PC-9 (cell line): ENCODE measurements around the gene CDC123. TPM values are rescaled to one million over a fixed set of nuclear protein-coding genes. Genes with fewer than 3 reads are reported as not detected.

Experiments
- BruUV-seq: library from RNA; stranded (reverse); fragments of 400-500 nt; replicated peaks from 2 replicates; lab custom pipeline; 2021; lab: Mats Ljungman, UMichigan
- CTCF ChIA-PET: fragments of 300-600 bp; sonication (Branson Sonifier 250); formaldehyde crosslinking; loops from one replicate; lab custom pipeline; 2022; ENCODE audit warnings: antibody characterized with exemption; lab: Charles Lee
- POLR2A ChIA-PET: fragments of 300-600 bp; sonication (Branson Sonifier 250); formaldehyde crosslinking; loops from one replicate; lab custom pipeline; 2022; ENCODE audit warnings: antibody characterized with exemption; ENCODE audit not compliant: unreplicated experiment; lab: Charles Lee
- DNase-seq, 2 experiments: peaks; one replicate each; pipeline versions ENCODE4 v3.0.0 to v3.0.0-alpha.2; 2015 to 2022; ENCODE audit warnings: mixed read lengths in 1 of 2
- H2AFZ ChIP-seq: fragments of 200-600 bp; sonication (generic); 2 replicates; pipeline ENCODE4 v1.8.1; 2017; ENCODE audit warnings: antibody characterized with exemption
- H3F3A ChIP-seq: fragments of 200-600 bp; sonication (generic); 2 replicates; pipeline ENCODE4 v1.8.1; 2017; ENCODE audit warnings: antibody characterized with exemption, mild to moderate bottlenecking, low read depth; ENCODE audit not compliant: insufficient read depth
- H3K27ac ChIP-seq: fragments of 200-600 bp; sonication (generic); 2 replicates; pipeline ENCODE4 v1.6.1; 2016; ENCODE audit warnings: mixed run types
- H3K27me3 ChIP-seq: fragments of 200-600 bp; sonication (generic); 2 replicates; pipeline ENCODE4 v1.6.1; 2016; ENCODE audit warnings: low read depth, mixed run types; ENCODE audit not compliant: insufficient read depth
- H3K36me3 ChIP-seq: fragments of 200-600 bp; sonication (generic); 2 replicates; pipeline ENCODE4 v1.6.1; 2016; ENCODE audit warnings: low read depth, mixed run types
- H3K4me1 ChIP-seq: fragments of 200-600 bp; sonication (generic); replicated peaks from 2 replicates; pipeline ENCODE4 v1.6.1; 2016; ENCODE audit warnings: mixed run types; ENCODE audit not compliant: insufficient read depth
- H3K4me2 ChIP-seq: fragments of 200-600 bp; sonication (generic); 2 replicates; pipeline ENCODE4 v1.6.1; 2017; ENCODE audit warnings: mixed run types
- H3K4me3 ChIP-seq: fragments of 200-600 bp; sonication (generic); 2 replicates; pipeline ENCODE4 v1.6.1; 2016; ENCODE audit warnings: mixed run types
- H3K79me2 ChIP-seq: fragments of 200-600 bp; sonication (generic); 2 replicates; pipeline ENCODE4 v1.6.1; 2017; ENCODE audit warnings: low read depth, mixed run types
- H3K9me2 ChIP-seq: fragments of 200-600 bp; sonication (generic); 2 replicates; pipeline ENCODE4 v1.8.1; 2017; ENCODE audit warnings: mild to moderate bottlenecking; ENCODE audit not compliant: insufficient read depth
- H3K9me3 ChIP-seq: fragments of 200-600 bp; sonication (generic); 2 replicates; pipeline ENCODE4 v1.8.1; 2016; ENCODE audit warnings: low read depth; ENCODE audit not compliant: insufficient read depth
- H4K20me1 ChIP-seq: fragments of 200-600 bp; sonication (generic); 2 replicates; pipeline ENCODE4 v1.8.1; 2017; ENCODE audit not compliant: insufficient read depth
- CTCF ChIP-seq: fragments of 200-600 bp; sonication (generic); conservative IDR thresholded peaks from 2 replicates; pipeline ENCODE4 v1.6.1; 2017; ENCODE audit warnings: mixed run types, antibody characterized with exemption, mild to moderate bottlenecking, moderate library complexity
- EZH2 ChIP-seq: fragments of 200-600 bp; sonication (generic); IDR thresholded peaks from 2 replicates; pipeline ENCODE4 v1.8.0; 2017; ENCODE audit warnings: antibody characterized with exemption, low read depth
- intact Hi-C: fragments of 100-400 bp; cut with micrococcal nuclease; formaldehyde crosslinking; loops from one replicate; pipeline ENCODE4 v1.10.0; 2022; ENCODE audit not compliant: unreplicated experiment
- total RNA-seq: library from RNA; stranded (reverse); gene quantifications from 2 replicates; pipeline ENCODE4 v1.2.3, GENCODE V29; 2021

Gene CDC123
- total RNA-seq, 1 experiment from 2014 or later = 86.0 TPM

- Histone ChIP-seq H3K27me3 (no peaks in the 10 kb centered on the region), H3K27ac (no peak overlapping the region), H2AFZ (no peak overlapping the region), H3K9me2 (no peaks in the 10 kb centered on the region), H3K4me3 (no peak overlapping the region), H3K4me1 (no peaks in the 10 kb centered on the region), H4K20me1 (no peaks in the 10 kb centered on the region), H3K79me2 (no peaks in the 10 kb centered on the region), H3K4me2 (no peak overlapping the region), H3K9me3 (no peaks in the 10 kb centered on the region), H3F3A (no peaks in the 10 kb centered on the region), H3K36me3 (no peaks in the 10 kb centered on the region)
- no TSS peak for BruUV-seq
- ChIA-PET POLR2A (interaction anchor here (0.6 kb wide), 1 partner anchor 469 kb away, joined by 3 read pairs; no protein-coding TSS in a partner anchor), CTCF (no interaction called here)
- DNase-seq = no peak
- no peak for TF ChIP-seq EZH2
- intact Hi-C loops = no loop called here
Observed at GRCh38 chr10:12179606-12180170, 16.3 kb upstream of the CDC123 start.

GRCh38 chr10:12180221-12180974 is 15.6 kb upstream of the CDC123 start:
- Histone ChIP-seq H3K9me3 (no peaks in the 10 kb centered on the region), H3K4me3 (no peak overlapping the region), H3K79me2 (no peaks in the 10 kb centered on the region), H3K4me1 (no peaks in the 10 kb centered on the region), H3K27me3 (no peaks in the 10 kb centered on the region), H3F3A (no peaks in the 10 kb centered on the region), H3K27ac (no peak overlapping the region), H3K9me2 (no peaks in the 10 kb centered on the region), H4K20me1 (no peaks in the 10 kb centered on the region), H2AFZ (no peak overlapping the region), H3K4me2 (no peak overlapping the region), H3K36me3 (no peaks in the 10 kb centered on the region)
- no TSS peak for BruUV-seq
- CTCF ChIA-PET = interaction anchor here (0.5 kb wide), 1 partner anchor 76 kb away, joined by 4 read pairs; no protein-coding TSS in a partner anchor
- intact Hi-C loops = no loop called here
- TF ChIP-seq EZH2 (no peak), CTCF (no peak)
- DNase-seq = no peak
- POLR2A ChIA-PET = no interaction called here

- BruUV-seq = no TSS peak
- ChIA-PET CTCF (no interaction called here), POLR2A (interaction anchor here (0.6 kb wide), 1 partner anchor 154 kb away, joined by 8 read pairs; no protein-coding TSS in a partner anchor)
- TF ChIP-seq EZH2 (no peak), CTCF (no peak)
- Histone ChIP-seq H3K36me3 (no peaks in the 10 kb centered on the region), H3F3A (no peaks in the 10 kb centered on the region), H2AFZ (no peak overlapping the region), H3K4me2 (no peak overlapping the region), H3K27me3 (no peaks in the 10 kb centered on the region), H3K27ac (no peak overlapping the region), H4K20me1 (no peaks in the 10 kb centered on the region), H3K9me3 (no peaks in the 10 kb centered on the region), H3K4me3 (no peak overlapping the region), H3K79me2 (no peaks in the 10 kb centered on the region), H3K4me1 (no peaks in the 10 kb centered on the region), H3K9me2 (no peaks in the 10 kb centered on the region)
- DNase-seq = no peak
- intact Hi-C loops = no loop called here
Observed at GRCh38 chr10:12181065-12181775, 14.8 kb upstream of the CDC123 start.
